Nephron (organoid): ENCODE results near the gene ERG.

Experiments used
- H3K27ac Mint-ChIP-seq, 3 experiments: 2 replicates each; pipeline ENCODE4 v1.8.0; 2020; ENCODE audit warnings: mixed read lengths in 3 of 3, mild to moderate bottlenecking in 2 of 3, moderate library complexity in 1 of 3
- H3K27me3 Mint-ChIP-seq: 2 replicates; pipeline ENCODE4 v1.8.0; 2021; ENCODE audit warnings: low read depth, mild to moderate bottlenecking, moderate library complexity, mixed read lengths
- H3K36me3 Mint-ChIP-seq: 2 replicates; pipeline ENCODE4 v1.8.0; 2020; ENCODE audit warnings: low read depth, mixed read lengths
- H3K4me1 Mint-ChIP-seq: 2 replicates; pipeline ENCODE4 v1.8.0; 2020; ENCODE audit warnings: mixed read lengths
- H3K4me3 Mint-ChIP-seq, 3 experiments: 2 replicates each; pipeline ENCODE4 v1.8.0; 2020; ENCODE audit warnings: mild to moderate bottlenecking in 3 of 3, mixed read lengths in 3 of 3, moderate library complexity in 2 of 3
- H3K9me3 Mint-ChIP-seq: 2 replicates; pipeline ENCODE4 v1.8.0; 2020; ENCODE audit warnings: mixed read lengths
- TF ChIP-seq, protein P1 (sequence below), 3 experiments: fragments of 200-600 bp; sonication (generic); IDR thresholded peaks; one replicate each; pipeline ENCODE4 v1.5.0; 2021; ENCODE audit warnings: antibody characterized with exemption in 3 of 3; ENCODE audit not compliant: unreplicated experiment in 3 of 3

The ERG gene

DNA sequence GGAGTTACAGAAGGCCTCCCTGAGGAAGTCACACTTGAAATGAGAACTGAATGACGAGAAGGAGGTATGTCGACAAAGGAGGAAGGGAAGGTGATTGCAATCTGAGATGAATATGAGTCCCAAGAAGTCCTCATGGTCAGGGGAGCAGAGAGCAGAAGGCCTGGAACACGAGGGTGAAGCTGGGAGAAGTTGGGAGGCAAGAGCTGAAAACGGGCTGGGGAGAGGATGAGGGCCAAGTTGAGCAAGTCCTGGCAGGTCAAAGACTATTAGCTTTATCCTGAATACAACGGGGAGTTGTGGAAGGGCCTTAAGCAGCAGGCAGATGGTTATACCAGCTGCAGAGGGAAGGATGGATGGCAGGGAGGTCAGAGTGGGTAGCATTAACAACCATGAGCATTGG is 152.0 kb downstream of the ERG start:
- H3K4me3 Mint-ChIP-seq = no peak overlapping the region
- TF ChIP-seq, protein P1, sequence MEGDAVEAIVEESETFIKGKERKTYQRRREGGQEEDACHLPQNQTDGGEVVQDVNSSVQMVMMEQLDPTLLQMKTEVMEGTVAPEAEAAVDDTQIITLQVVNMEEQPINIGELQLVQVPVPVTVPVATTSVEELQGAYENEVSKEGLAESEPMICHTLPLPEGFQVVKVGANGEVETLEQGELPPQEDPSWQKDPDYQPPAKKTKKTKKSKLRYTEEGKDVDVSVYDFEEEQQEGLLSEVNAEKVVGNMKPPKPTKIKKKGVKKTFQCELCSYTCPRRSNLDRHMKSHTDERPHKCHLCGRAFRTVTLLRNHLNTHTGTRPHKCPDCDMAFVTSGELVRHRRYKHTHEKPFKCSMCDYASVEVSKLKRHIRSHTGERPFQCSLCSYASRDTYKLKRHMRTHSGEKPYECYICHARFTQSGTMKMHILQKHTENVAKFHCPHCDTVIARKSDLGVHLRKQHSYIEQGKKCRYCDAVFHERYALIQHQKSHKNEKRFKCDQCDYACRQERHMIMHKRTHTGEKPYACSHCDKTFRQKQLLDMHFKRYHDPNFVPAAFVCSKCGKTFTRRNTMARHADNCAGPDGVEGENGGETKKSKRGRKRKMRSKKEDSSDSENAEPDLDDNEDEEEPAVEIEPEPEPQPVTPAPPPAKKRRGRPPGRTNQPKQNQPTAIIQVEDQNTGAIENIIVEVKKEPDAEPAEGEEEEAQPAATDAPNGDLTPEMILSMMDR (IDR thresholded peaks at IDR 0.05; ENCODE audit: unreplicated experiment in 3 of 3) = no peak
- H3K27ac Mint-ChIP-seq = peak overlapping the region in 1 of 3 experiments; percentile 11

GRCh38 chr21:38343691-38344090 is 154.6 kb downstream of the ERG start:
- Mint-ChIP-seq H3K27ac (peak overlapping the region in 2 of 3 experiments; percentile 64 to 79), H3K9me3 (no peaks in the 10 kb centered on the region), H3K27me3 (peaks cover 9% of the 10 kb centered on the region), H3K4me3 (no peak overlapping the region), H3K4me1 (peaks cover 21% of the 10 kb centered on the region), H3K36me3 (no peaks in the 10 kb centered on the region)
- TF ChIP-seq, protein P1 (IDR thresholded peaks at IDR 0.05; ENCODE audit: unreplicated experiment in 3 of 3) = no peak

More for the DNA sequence above, 152.0 kb downstream of the ERG start:
- Mint-ChIP-seq H3K9me3 (no peaks in the 10 kb centered on the region), H3K4me1 (peaks cover 45% of the 10 kb centered on the region), H3K36me3 (no peaks in the 10 kb centered on the region), H3K27me3 (peaks cover 29% of the 10 kb centered on the region)

GRCh38 chr21:38342739-38343138 is 155.5 kb downstream of the ERG start:
- no peaks in the 10 kb centered on the region for H3K36me3 Mint-ChIP-seq
- no peaks in the 10 kb centered on the region for H3K9me3 Mint-ChIP-seq
- TF ChIP-seq, protein P1 (IDR thresholded peaks at IDR 0.05; ENCODE audit: unreplicated experiment in 3 of 3) = no peak
- H3K27ac Mint-ChIP-seq = no peak overlapping the region
- H3K27me3 Mint-ChIP-seq = peaks cover 8% of the 10 kb centered on the region
- H3K4me3 Mint-ChIP-seq = no peak overlapping the region
- peaks cover 13% of the 10 kb centered on the region for H3K4me1 Mint-ChIP-seq

- no peaks in the 10 kb centered on the region for H3K36me3 Mint-ChIP-seq
- H3K4me1 Mint-ChIP-seq = peaks cover 11% of the 10 kb centered on the region
- no peaks in the 10 kb centered on the region for H3K9me3 Mint-ChIP-seq
- no peak overlapping the region for H3K4me3 Mint-ChIP-seq
- H3K27me3 Mint-ChIP-seq = peaks cover 2% of the 10 kb centered on the region
- TF ChIP-seq, protein P1 (IDR thresholded peaks at IDR 0.05; ENCODE audit: unreplicated experiment in 3 of 3) = no peak
- no peak overlapping the region for H3K27ac Mint-ChIP-seq
These were observed 156.7 kb downstream of the ERG start for GRCh38 chr21:38341546-38342012.

GRCh38 chr21:38340131-38340530 is 158.1 kb downstream of the ERG start:
- TF ChIP-seq, protein P1 (IDR thresholded peaks at IDR 0.05; ENCODE audit: unreplicated experiment in 3 of 3) = no peak
- Mint-ChIP-seq H3K27ac (no peak overlapping the region), H3K36me3 (no peaks in the 10 kb centered on the region), H3K27me3 (peaks cover 5% of the 10 kb centered on the region), H3K9me3 (no peaks in the 10 kb centered on the region), H3K4me3 (no peak overlapping the region), H3K4me1 (peaks cover 6% of the 10 kb centered on the region)

- TF ChIP-seq, protein P1 (IDR thresholded peaks at IDR 0.05; ENCODE audit: unreplicated experiment in 3 of 3) = no peak
- Mint-ChIP-seq H3K9me3 (no peaks in the 10 kb centered on the region), H3K36me3 (no peaks in the 10 kb centered on the region), H3K27ac (peak overlapping the region in 1 of 3 experiments; percentile 49), H3K27me3 (peaks cover 5% of the 10 kb centered on the region), H3K4me1 (peaks cover 7% of the 10 kb centered on the region), H3K4me3 (no peak overlapping the region)
These were observed 160.5 kb downstream of the ERG start for GRCh38 chr21:38337793-38338192.
